CMK (cell line): Measurements from ENCODE around the gene MAPK4.
"Not testable (repeated sequence)": the region's sequence is repeated elsewhere in the genome, so short reads cannot be mapped to it uniquely, and the experiment has no call there.

Experiments used
- DNase-seq: peaks from one replicate; pipeline ENCODE4 v3.0.0-alpha.2; 2010; ENCODE audit warnings: low read depth

Gene MAPK4

DNA sequence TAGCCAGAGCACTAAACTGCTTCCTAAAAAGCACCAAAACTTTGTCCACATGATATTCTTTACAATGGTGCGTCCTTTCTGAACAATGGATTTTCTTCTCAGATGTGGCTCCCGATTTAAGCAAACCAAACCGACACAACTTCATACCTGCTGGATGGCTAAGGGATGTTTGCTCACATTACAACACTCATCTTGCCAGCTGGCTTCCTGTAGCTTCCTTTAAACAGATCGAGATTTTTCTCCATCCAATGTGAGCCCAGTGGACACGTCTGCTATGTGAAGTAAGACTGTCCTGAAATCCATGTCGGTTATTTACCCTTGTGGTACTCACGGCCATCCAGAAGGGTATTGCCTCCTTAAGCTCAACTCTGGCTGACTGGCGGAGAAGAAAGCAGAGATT is 126.5 kb downstream of the MAPK4 start:
- no peak for DNase-seq

DNA sequence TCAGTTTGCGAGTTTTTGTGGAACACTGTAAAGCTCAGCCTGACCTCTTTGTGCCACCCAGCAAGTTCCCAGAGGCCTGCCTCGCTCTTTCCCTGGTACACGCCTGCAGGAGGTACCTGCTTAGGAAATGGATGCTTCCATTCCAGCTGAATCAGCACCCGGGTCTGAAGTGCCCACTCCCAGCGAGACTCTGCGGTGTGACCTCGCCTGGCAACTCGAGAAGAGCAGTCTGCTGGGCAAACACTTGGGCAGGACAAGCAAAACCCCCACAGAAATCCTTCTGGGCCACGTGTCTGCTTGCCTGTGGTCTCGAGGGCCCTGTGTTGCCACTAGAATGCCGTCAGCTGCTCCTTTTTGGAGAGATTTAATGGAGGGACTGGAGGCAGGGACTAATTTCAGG is 127.6 kb downstream of the MAPK4 start:
- DNase-seq = no peak

- no peak for DNase-seq
Observed at GRCh38 chr18:50689578-50689977, 129.7 kb downstream of the MAPK4 start.

DNA sequence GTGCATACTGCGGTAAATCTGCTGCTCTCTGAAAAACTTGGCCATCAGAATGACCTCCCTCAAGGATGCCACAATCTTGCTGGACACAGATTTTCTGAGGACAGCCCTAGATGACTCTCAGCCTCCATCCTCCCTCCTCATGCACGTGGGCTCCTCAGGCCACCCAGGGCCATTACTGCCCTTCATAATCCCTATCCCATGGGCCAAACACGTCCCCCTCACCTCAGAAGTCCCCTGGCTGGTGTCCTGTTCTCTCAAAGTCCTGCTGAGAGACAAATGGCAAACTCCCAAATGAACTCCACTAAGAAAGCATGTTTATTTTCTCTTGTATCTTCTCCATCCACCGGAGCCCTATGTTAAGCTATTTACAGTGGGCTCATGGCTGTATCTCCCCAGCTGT is 134.3 kb downstream of the MAPK4 start:
- DNase-seq = no peak

DNA sequence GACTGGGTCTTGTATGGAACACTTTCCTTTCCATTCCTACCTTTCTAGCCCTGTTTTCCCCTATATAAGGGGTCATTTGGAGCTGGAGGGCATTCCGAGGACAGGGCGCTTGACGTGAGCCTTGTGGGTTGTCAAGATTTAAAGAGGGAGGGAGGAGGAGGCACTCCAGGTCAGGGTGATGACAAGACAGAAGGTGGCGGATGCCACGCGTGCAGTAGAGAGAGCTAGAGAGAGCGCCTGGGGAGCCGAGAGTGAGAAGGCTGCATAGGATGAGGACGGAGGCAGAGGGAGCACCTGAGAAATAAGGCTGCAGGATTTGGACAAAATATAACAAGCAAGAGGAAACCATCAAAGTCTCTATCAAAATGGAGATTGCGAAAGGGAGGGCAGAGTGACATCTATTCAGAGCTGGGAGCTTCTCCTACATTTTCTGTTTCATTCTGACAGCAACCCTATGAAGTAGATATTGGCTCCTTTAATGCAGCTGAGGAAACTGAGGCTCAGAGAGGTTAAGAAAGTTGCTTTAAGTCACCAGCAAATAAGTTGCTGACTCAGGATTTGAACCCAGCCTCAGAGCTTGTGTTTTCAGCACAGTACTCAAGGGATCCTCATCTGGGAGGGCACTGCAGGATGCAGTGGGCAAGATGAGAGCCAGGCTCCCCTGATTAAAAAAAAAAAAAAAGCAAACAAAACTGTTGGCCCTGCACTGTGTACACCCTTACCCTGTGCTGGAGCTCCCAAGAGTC is 135.7 kb downstream of the MAPK4 start:
- DNase-seq = no peak

- DNase-seq = no peak
Observed at GRCh38 chr18:50696436-50696835, 136.5 kb downstream of the MAPK4 start.

DNA sequence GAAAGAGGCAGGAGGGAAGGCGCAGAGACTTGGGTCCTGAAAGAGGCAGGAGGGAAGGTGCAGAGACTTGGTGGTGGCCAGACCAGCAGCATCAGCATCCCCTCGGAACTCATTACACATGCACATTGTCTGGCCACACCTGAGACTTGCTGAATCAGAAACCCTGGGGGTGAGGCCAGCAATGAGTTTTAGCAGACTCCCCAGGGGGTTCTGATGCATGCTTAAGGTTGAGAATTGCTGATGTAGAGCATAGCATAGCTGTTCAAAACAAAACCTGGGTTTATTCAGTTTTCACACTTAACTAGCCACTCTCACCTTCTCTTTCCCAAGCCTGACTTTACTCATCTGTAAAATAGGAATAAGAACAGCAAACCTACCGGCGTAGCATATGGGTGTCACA is 137.0 kb downstream of the MAPK4 start:
- DNase-seq = no peak

- DNase-seq = no peak
Observed at GRCh38 chr18:50697509-50697908, 137.6 kb downstream of the MAPK4 start.

DNA sequence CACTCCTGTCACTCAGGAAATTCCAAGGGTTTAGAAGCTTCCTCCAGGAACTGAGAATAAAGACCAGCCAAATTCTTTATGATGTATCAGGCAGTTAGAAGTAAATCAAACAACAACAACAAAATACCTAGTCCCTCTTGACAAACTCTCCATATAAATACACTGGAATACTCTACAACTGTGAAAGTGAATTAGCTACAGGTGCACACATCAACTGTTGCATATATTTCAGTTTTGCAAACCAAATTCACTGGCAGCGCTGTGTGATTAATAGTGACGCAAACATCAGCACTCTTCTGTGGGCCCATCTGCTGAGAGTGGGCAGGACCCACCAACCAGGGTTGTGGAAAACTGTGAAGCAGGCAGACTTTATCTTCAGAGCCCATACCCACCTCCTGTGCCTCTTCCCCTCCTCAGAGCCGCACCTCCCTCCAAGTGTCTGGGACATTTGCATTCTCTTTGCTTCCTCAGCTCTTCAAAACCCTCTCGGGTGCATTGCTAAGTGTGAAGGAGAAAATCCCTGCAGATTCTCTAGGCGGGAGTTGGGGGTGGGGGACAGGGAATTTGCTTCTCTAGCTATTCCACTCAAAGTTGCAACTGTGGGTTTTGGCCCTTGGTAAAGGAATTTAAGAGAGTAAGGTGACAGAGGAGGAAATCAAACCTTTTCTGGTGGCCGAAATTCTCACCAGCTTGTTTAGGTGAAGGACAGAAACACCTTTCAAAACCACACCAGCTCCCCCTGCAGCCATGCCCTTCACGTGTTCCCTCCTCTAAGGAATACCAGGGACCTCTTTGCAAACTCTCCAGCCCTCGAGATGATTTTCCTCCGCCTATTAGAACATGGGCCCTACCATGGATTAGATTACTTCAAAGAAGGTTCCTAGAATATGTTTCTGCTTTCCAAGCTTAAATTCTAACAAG is 140.6 kb downstream of the MAPK4 start:
- no peak for DNase-seq

GRCh38 chr18:50704357-50704940 is 144.6 kb downstream of the MAPK4 start:
- DNase-seq = no peak

GRCh38 chr18:50706199-50706598 is 146.3 kb downstream of the MAPK4 start:
- DNase-seq = no peak

DNA sequence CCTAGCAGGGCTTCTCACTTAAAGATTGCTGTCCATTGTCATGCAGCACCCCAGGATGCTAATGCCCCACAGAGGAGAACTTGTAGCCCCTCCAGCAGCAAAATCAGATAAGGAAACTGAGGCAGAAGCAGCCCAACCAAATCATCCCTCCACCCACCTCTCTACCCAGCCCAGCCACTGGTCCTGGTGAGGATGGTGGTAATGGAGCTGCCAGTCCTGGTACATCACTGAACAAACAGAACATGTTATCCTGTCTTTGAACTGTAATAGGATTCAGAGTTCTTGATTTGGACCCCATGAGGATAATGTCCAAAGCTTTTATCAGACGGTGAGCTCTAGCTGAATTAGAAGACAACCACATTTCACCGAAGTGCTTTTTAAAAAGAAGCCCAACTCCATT is 146.8 kb downstream of the MAPK4 start:
- no peak for DNase-seq

- not testable (repeated sequence) for DNase-seq
Observed at GRCh38 chr18:50707297-50707696, 147.4 kb downstream of the MAPK4 start.

GRCh38 chr18:50707855-50708469 is 148.1 kb downstream of the MAPK4 start:
- no peak for DNase-seq

DNA sequence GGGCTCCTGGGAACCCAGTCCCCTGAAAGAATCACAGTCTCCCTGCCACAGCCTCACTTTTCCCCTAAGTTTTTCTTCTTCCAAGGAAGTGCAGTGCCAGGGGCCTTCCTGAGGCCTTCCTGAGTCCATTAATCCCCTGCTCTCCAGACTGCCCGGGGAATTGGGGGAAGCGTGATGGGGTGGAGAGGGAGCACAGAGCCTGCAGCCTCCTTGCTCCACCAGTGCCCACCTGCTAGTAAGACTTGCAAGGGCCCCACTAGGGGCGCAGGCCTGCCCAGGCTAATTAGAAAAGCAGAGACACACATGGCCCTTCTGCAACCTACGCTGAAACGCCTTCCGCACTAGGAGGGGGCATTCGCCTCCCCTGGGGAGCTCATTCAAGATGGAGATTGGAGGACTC is 149.3 kb downstream of the MAPK4 start:
- DNase-seq = no peak

- no peak for DNase-seq
Observed at GRCh38 chr18:50711386-50711785, 151.5 kb downstream of the MAPK4 start.

DNA sequence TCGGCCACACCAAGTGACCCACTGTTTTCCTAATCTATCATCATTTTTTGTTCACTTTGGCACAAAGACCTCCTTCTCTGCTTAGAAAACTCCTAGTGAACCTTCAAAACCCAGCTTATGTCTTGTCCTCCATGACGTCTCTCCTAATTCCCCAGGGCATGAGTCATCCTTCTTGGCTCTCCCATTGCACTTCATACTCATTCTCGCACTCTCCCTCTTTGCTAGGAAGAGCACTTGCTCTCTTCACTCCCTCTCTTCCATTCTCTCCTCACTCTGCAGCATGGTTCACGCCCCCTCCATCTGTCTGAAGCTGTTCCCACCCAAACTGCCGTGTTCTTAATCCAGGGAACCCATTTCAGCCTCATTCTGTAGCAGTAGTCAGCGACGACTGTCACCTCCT is 156.0 kb downstream of the MAPK4 start:
- no peak for DNase-seq

DNA sequence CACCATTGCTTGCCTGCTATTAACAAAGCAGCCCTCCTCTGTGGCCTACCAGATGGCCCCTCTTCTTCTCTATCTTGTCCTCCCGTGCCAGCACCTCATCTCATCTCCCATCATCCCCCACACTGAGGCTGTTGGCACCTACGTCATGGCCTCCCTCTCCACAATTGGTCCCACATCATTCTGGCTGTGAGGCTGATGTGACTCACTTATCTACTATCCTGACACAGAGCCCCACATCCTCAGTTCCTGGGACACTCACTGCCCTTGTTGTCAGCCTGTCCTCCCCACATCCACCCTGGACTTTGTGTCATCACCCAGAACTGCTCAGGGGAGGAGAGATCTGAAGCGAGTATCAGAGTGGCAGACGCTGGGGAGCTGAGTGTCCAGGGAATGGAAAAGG is 157.0 kb downstream of the MAPK4 start:
- no peak for DNase-seq

DNA sequence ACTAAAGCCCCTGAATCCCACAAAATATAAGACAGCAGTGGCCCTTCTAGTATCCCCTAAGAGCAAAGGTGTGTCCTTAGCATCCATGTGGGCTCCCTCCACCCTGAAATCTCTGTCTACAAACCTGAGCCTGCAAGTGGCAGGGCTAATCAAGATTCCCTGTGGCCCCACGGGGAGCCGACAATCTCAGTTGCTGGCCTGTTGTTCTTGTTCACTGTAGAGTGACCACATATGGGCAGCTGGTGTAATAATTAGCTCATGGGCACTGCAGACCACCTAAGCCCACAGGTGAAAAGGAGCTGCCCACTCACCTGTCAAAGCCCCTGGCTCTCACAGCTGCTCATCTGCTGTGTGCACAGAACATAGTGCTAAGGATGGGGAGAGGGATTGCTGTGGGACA is 157.7 kb downstream of the MAPK4 start:
- DNase-seq = no peak

- DNase-seq = no peak
Observed at GRCh38 chr18:50719471-50720324, 159.8 kb downstream of the MAPK4 start.

DNA sequence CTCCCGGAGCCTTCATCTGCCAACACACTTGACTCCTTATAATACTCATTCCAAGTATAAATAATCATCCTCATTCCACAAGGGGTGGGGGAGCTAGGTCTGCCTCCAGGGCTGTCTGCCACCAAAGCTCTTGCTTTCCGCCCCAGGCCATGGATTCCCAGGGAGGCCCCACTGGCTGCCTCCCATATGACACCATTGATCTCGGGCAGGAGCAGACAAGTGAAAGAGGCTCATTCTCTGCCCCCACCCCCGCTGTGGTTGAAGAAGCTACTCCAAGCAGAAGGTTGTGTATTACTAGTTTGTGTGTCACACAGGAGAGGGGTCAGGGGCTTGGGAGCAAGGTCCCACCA is 160.4 kb downstream of the MAPK4 start:
- no peak for DNase-seq

DNA sequence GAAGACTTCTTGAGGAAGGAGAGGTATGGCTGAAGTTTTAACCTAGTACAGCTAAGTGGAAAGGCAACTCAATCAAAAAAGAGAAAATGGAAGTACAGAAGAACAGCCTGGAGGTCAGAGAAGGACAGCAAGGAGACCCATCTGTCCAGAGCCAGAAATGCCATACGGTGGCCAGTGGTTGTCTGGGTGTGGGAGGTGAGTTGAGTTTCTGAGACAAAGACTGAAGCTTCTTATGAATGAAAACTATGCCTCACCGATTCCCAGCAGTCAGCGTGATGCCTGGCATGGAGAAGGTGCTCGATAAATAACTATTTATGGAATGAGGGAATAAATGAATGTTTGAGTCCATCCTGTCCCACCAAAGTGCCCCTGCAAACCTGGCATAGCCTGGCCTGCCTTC is 161.1 kb downstream of the MAPK4 start:
- no peak for DNase-seq
